Keratinocyte (primary cell): ENCODE measurements around the gene ADIPOR2. TPM values are rescaled to one million over a fixed set of nuclear protein-coding genes. Genes with fewer than 3 reads are reported as not detected.

ENCODE experiments used
- DNase-seq: peaks from one replicate; pipeline ENCODE4 v3.0.0-alpha.2; 2011; ENCODE audit warnings: low read depth, missing footprints, low spot score
- FAIRE-seq: peaks from 2 replicates; lab custom pipeline; 2011; peaks lifted over from hg19 to GRCh38; lab: Jason Lieb, UNC
- H2AFZ ChIP-seq: 2 replicates; pipeline ENCODE4 v1.6.0; 2012; ENCODE audit warnings: low read length, control low read depth, inconsistent platforms; ENCODE audit not compliant: control insufficient read depth
- H3K27ac ChIP-seq: 2 replicates; pipeline ENCODE4 v1.5.1; 2011; ENCODE audit warnings: low read length; ENCODE audit not compliant: control insufficient read depth, insufficient read depth
- H3K27me3 ChIP-seq: 3 replicates; pipeline ENCODE4 v1.6.0; 2011; ENCODE audit warnings: low read length; ENCODE audit not compliant: control insufficient read depth, insufficient read depth; ENCODE audit errors: extremely low read depth
- H3K36me3 ChIP-seq, 2 experiments: 2 replicates in 1 of 2; 3 replicates in 1 of 2; pipeline ENCODE4 v1.5.1; 2011; ENCODE audit warnings: low read length in 2 of 2, mild to moderate bottlenecking in 1 of 2; ENCODE audit not compliant: control insufficient read depth in 2 of 2, insufficient read depth in 2 of 2; ENCODE audit errors: extremely low read depth in 1 of 2
- H3K4me1 ChIP-seq: 3 replicates; pipeline ENCODE4 v1.5.1; 2011; ENCODE audit warnings: low read length; ENCODE audit not compliant: control insufficient read depth, insufficient read depth; ENCODE audit errors: extremely low read depth
- H3K4me2 ChIP-seq: 3 replicates; pipeline ENCODE4 v1.6.0; 2011; ENCODE audit warnings: low read depth, low read length; ENCODE audit not compliant: control insufficient read depth, insufficient read depth; ENCODE audit errors: extremely low read depth
- H3K4me3 ChIP-seq, 3 experiments: fragments of 200-600 bp in 1 of 3; sonication (generic) in 1 of 3; 2 replicates in 2 of 3; 3 replicates in 1 of 3; pipeline ENCODE4 v1.5.1; 2011 to 2016; ENCODE audit warnings: low read length in 3 of 3, mild to moderate bottlenecking in 3 of 3, control low read depth in 2 of 3, inconsistent platforms in 1 of 3, low read depth in 1 of 3, mixed read lengths in 1 of 3, mixed run types in 1 of 3, moderate library complexity in 1 of 3; ENCODE audit not compliant: control insufficient read depth in 2 of 3, insufficient read depth in 2 of 3; ENCODE audit errors: extremely low read depth in 1 of 3
- H3K79me2 ChIP-seq: 2 replicates; pipeline ENCODE4 v1.6.0; 2012; ENCODE audit warnings: low read length; ENCODE audit not compliant: control insufficient read depth, insufficient read depth
- H3K9ac ChIP-seq: 3 replicates; pipeline ENCODE4 v1.6.0; 2011; ENCODE audit warnings: low read length; ENCODE audit not compliant: control insufficient read depth, insufficient read depth; ENCODE audit errors: extremely low read depth
- H3K9me1 ChIP-seq: 3 replicates; pipeline ENCODE4 v1.6.0; 2011; ENCODE audit warnings: low read length; ENCODE audit not compliant: control insufficient read depth, insufficient read depth; ENCODE audit errors: extremely low read depth
- H3K9me3 ChIP-seq: 2 replicates; pipeline ENCODE4 v1.5.1; 2012; ENCODE audit warnings: low read depth, low read length; ENCODE audit not compliant: control insufficient read depth
- H4K20me1 ChIP-seq: 3 replicates; pipeline ENCODE4 v1.6.0; 2011; ENCODE audit warnings: low read length; ENCODE audit not compliant: control insufficient read depth, insufficient read depth; ENCODE audit errors: extremely low read depth
- EZH2 ChIP-seq: IDR thresholded peaks from one replicate; pipeline ENCODE4 v1.6.1; 2012; ENCODE audit warnings: inconsistent platforms, mild to moderate bottlenecking, low read length, moderate library complexity
- dilution Hi-C: fragments of 300-500 bp; cut with MboI; formaldehyde crosslinking; loops from one replicate; pipeline ENCODE4 v1.7.0; 2020; ENCODE audit warnings: low sequenced_read_pairs; ENCODE audit not compliant: extremely low pct_ligation_motif_present
- polyA plus RNA-seq, 5 experiments: library from polyadenylated mRNA; depleted of rRNA in 3 of 5; stranded (reverse) in 3 of 5; stranded (forward) in 1 of 5; unstranded in 1 of 5; fragments of >200 nt; gene quantifications; 1 replicate in 1 of 5; 2 replicates in 3 of 5; 3 replicates in 1 of 5; pipeline versions ENCODE4 v1.2.1 to v1.2.3, GENCODE V29; 2011 to 2012; ENCODE audit warnings: missing spikeins in 2 of 5, low read depth in 1 of 5, low replicate concordance in 1 of 5
- TF ChIP-seq, protein P1 (sequence below), 3 experiments: IDR thresholded peaks in 1 of 3; conservative IDR thresholded peaks in 1 of 3; optimal IDR thresholded peaks in 1 of 3; 2 replicates in 2 of 3; 3 replicates in 1 of 3; pipeline versions ENCODE3 to v1.5.1; 2011; ENCODE audit warnings: low read length in 3 of 3, mild to moderate bottlenecking in 3 of 3, moderate library complexity in 2 of 3, control low read depth in 1 of 3, inconsistent platforms in 1 of 3; ENCODE audit not compliant: insufficient read depth in 2 of 3; ENCODE audit errors: extremely low read depth in 1 of 3

The ADIPOR2 gene
- polyA plus RNA-seq, 1 donor (not counting 4 experiments of a cell fraction or from before 2014, with no cell fraction given): 59.4 TPM

DNA sequence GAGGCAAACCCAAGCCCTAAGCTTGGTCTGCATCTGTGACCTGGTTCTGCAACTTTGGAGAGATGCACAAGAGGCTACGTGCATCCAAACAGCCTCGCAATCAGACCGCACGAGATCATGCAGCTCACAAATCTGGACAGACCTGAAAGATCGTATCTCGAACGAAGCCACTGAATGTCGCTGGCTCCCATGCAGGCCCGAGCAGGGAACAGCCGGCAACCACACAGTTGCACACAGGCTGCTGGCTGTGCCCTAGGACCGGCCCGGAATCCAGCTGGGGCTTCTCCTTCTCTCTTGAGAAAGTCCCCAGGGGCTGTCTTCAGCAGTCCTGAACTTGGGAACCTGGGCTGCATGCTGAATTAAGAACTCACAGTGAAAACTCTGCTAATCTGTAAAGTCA is 34.0 kb upstream of the ADIPOR2 start:
- dilution Hi-C loops: no loop called here
- DNase-seq (no peak), FAIRE-seq (no peak)
- Histone ChIP-seq H3K4me2 (no peak overlapping the region), H3K27ac (no peak overlapping the region), H3K9me1 (no peaks in the 10 kb centered on the region), H3K9me3 (no peaks in the 10 kb centered on the region), H3K27me3 (no peaks in the 10 kb centered on the region), H3K79me2 (no peaks in the 10 kb centered on the region), H3K9ac (no peak overlapping the region), H4K20me1 (no peaks in the 10 kb centered on the region), H3K36me3 (no peaks in the 10 kb centered on the region), H2AFZ (no peak overlapping the region), H3K4me1 (peaks cover 27% of the 10 kb centered on the region), H3K4me3 (no peak overlapping the region)
- TF ChIP-seq, protein P1, sequence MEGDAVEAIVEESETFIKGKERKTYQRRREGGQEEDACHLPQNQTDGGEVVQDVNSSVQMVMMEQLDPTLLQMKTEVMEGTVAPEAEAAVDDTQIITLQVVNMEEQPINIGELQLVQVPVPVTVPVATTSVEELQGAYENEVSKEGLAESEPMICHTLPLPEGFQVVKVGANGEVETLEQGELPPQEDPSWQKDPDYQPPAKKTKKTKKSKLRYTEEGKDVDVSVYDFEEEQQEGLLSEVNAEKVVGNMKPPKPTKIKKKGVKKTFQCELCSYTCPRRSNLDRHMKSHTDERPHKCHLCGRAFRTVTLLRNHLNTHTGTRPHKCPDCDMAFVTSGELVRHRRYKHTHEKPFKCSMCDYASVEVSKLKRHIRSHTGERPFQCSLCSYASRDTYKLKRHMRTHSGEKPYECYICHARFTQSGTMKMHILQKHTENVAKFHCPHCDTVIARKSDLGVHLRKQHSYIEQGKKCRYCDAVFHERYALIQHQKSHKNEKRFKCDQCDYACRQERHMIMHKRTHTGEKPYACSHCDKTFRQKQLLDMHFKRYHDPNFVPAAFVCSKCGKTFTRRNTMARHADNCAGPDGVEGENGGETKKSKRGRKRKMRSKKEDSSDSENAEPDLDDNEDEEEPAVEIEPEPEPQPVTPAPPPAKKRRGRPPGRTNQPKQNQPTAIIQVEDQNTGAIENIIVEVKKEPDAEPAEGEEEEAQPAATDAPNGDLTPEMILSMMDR (optimal IDR thresholded peaks at IDR 0.05 in 1 of 3, IDR thresholded peaks at IDR 0.05 in 1 of 3, conservative IDR thresholded peaks at IDR 0.05 in 1 of 3; ENCODE audit: extremely low read depth in 1 of 3, insufficient read depth in 2 of 3, low read length in 3 of 3): no peak
- TF ChIP-seq EZH2: no peak

DNA sequence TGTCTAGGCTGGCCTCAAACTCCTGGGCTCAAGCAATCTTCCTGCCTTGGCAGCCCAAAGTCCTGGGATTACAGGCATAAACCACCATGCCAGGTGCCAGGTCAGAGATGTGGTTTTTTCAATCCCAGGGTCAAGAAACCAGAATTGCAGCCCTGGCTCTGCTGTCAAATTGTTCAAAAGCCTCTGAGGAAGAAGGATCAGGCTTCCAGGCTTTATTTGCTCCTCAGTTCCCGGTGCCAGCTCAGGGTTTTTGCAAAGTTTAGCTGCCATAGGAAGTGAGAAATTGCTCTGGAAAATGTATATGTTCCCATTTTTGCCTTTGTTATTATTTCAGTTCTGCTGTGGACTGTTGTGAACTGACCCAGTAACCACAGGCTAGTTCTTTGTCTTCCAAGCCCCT is 33.2 kb upstream of the ADIPOR2 start:
- H3K4me1 ChIP-seq: peaks cover 27% of the 10 kb centered on the region

More for the DNA sequence above, 33.2 kb upstream of the ADIPOR2 start:
- dilution Hi-C loops: no loop called here
- no peaks in the 10 kb centered on the region for H3K9me1 ChIP-seq
- FAIRE-seq (no peak), DNase-seq (no peak)
- no peak overlapping the region for H3K4me3 ChIP-seq
- H2AFZ ChIP-seq: no peak overlapping the region
- H3K79me2 ChIP-seq: no peaks in the 10 kb centered on the region
- H3K27ac ChIP-seq: no peak overlapping the region
- H3K36me3 ChIP-seq: no peaks in the 10 kb centered on the region
- H3K27me3 ChIP-seq: no peaks in the 10 kb centered on the region
- no peak for TF ChIP-seq EZH2
- TF ChIP-seq, protein P1 (optimal IDR thresholded peaks at IDR 0.05 in 1 of 3, IDR thresholded peaks at IDR 0.05 in 1 of 3, conservative IDR thresholded peaks at IDR 0.05 in 1 of 3; ENCODE audit: extremely low read depth in 1 of 3, insufficient read depth in 2 of 3, low read length in 3 of 3): no peak
- no peak overlapping the region for H3K9ac ChIP-seq
- no peaks in the 10 kb centered on the region for H3K9me3 ChIP-seq
- H4K20me1 ChIP-seq: no peaks in the 10 kb centered on the region
- H3K4me2 ChIP-seq: no peak overlapping the region
